H9 (cell line): ENCODE measurements around the gene MICAL2. TPM values are rescaled to one million over a fixed set of nuclear protein-coding genes. Genes with fewer than 3 reads are reported as not detected.

ENCODE experiments used
- DNase-seq: peaks from one replicate; pipeline ENCODE4 v3.0.0-alpha.2; 2017
- H2AFZ ChIP-seq: one replicate; pipeline ENCODE4 v1.6.1; 2013; ENCODE audit warnings: mild to moderate bottlenecking, low read length, control low read depth, moderate library complexity
- H2AK5ac ChIP-seq: 2 replicates; pipeline ENCODE4 v1.6.1; 2013; ENCODE audit warnings: low read length, control low read depth, mixed read lengths; ENCODE audit not compliant: insufficient read length
- H2BK120ac ChIP-seq: one replicate; pipeline ENCODE4 v1.6.1; 2013; ENCODE audit warnings: low read depth, mild to moderate bottlenecking, low read length, control low read depth, inconsistent platforms; ENCODE audit not compliant: poor library complexity, severe bottlenecking
- H2BK12ac ChIP-seq: 2 replicates; pipeline ENCODE4 v1.6.1; 2013; ENCODE audit warnings: low read length, control low read depth, mixed read lengths, low read depth; ENCODE audit not compliant: insufficient read length
- H2BK15ac ChIP-seq: 2 replicates; pipeline ENCODE4 v1.6.1; 2013; ENCODE audit warnings: low read depth, low read length, control low read depth
- H2BK20ac ChIP-seq: one replicate; pipeline ENCODE4 v1.6.1; 2013; ENCODE audit warnings: low read depth, mild to moderate bottlenecking, low read length, control low read depth, inconsistent platforms; ENCODE audit not compliant: poor library complexity, severe bottlenecking
- H2BK5ac ChIP-seq: 2 replicates; pipeline ENCODE4 v1.6.1; 2013; ENCODE audit warnings: low read length, control low read depth, mixed read lengths; ENCODE audit not compliant: insufficient read length
- H3K14ac ChIP-seq: 2 replicates; pipeline ENCODE4 v1.6.1; 2013; ENCODE audit warnings: low read length, control low read depth; ENCODE audit not compliant: insufficient read depth
- H3K18ac ChIP-seq: 2 replicates; pipeline ENCODE4 v1.6.1; 2013; ENCODE audit warnings: low read depth, mild to moderate bottlenecking, mixed read lengths, low read length, control low read depth; ENCODE audit not compliant: insufficient read length
- H3K23ac ChIP-seq: 2 replicates; pipeline ENCODE4 v1.6.1; 2013; ENCODE audit warnings: low read length, control low read depth, mixed read lengths, low read depth; ENCODE audit not compliant: insufficient read length
- H3K23me2 ChIP-seq: 2 replicates; pipeline ENCODE4 v1.6.1; 2013; ENCODE audit warnings: low read depth, mild to moderate bottlenecking, mixed read lengths, low read length, control low read depth; ENCODE audit not compliant: insufficient read length, poor library complexity, severe bottlenecking
- H3K27ac ChIP-seq: 2 replicates; pipeline ENCODE4 v1.5.1; 2013; ENCODE audit warnings: low read length, control low read depth, mixed read lengths, low read depth; ENCODE audit not compliant: insufficient read length
- H3K27me3 ChIP-seq: 2 replicates; pipeline ENCODE4 v1.6.1; 2013; ENCODE audit warnings: low read length, control low read depth, inconsistent platforms; ENCODE audit not compliant: insufficient read depth
- H3K4ac ChIP-seq: 2 replicates; pipeline ENCODE4 v1.6.1; 2013; ENCODE audit warnings: low read depth, mild to moderate bottlenecking, control low read depth, inconsistent platforms, low read length, moderate library complexity
- H3K4me1 ChIP-seq: 2 replicates; pipeline ENCODE4 v1.6.1; 2013; ENCODE audit warnings: low read length, control low read depth, inconsistent platforms; ENCODE audit not compliant: insufficient read depth
- H3K4me2 ChIP-seq: 2 replicates; pipeline ENCODE4 v1.6.1; 2013; ENCODE audit warnings: low read length, control low read depth, mixed read lengths; ENCODE audit not compliant: insufficient read length, insufficient read depth
- H3K56ac ChIP-seq: 2 replicates; pipeline ENCODE4 v1.6.1; 2013; ENCODE audit warnings: low read depth, mild to moderate bottlenecking, mixed read lengths, low read length, control low read depth; ENCODE audit not compliant: insufficient read length
- H3K79me1 ChIP-seq: 2 replicates; pipeline ENCODE4 v1.6.1; 2013; ENCODE audit warnings: low read depth, mild to moderate bottlenecking, moderate library complexity, low read length, control low read depth, inconsistent platforms; ENCODE audit not compliant: insufficient read depth, poor library complexity, severe bottlenecking
- H3K79me2 ChIP-seq: 2 replicates; pipeline ENCODE4 v1.6.1; 2013; ENCODE audit warnings: low read length, control low read depth, inconsistent platforms; ENCODE audit not compliant: insufficient read depth
- H3K9ac ChIP-seq: 2 replicates; pipeline ENCODE4 v1.6.1; 2013; ENCODE audit warnings: low read length, control low read depth, mixed read lengths; ENCODE audit not compliant: insufficient read length; ENCODE audit errors: extremely low read depth
- H3K9me3 ChIP-seq: one replicate; pipeline ENCODE4 v1.6.1; 2013; ENCODE audit warnings: low read depth, low read length, inconsistent platforms; ENCODE audit not compliant: control insufficient read depth
- H3T11ph ChIP-seq: one replicate; pipeline ENCODE4 v1.6.1; 2013; ENCODE audit warnings: mild to moderate bottlenecking, low read length, control low read depth, inconsistent platforms
- H4K20me1 ChIP-seq: one replicate; pipeline ENCODE4 v1.6.1; 2013; ENCODE audit not compliant: control insufficient read depth, insufficient read length, insufficient read depth
- H4K5ac ChIP-seq: 2 replicates; pipeline ENCODE4 v1.6.1; 2013; ENCODE audit warnings: low read depth, mild to moderate bottlenecking, mixed read lengths, low read length, control low read depth; ENCODE audit not compliant: insufficient read length
- H4K8ac ChIP-seq: replicated peaks from 2 replicates; pipeline ENCODE4 v1.6.1; 2013; ENCODE audit warnings: low read length, control low read depth, mixed read lengths, low read depth; ENCODE audit not compliant: insufficient read length
- H4K91ac ChIP-seq: 2 replicates; pipeline ENCODE4 v1.6.1; 2013; ENCODE audit warnings: low read depth, mild to moderate bottlenecking, moderate library complexity, mixed read lengths, low read length, control low read depth; ENCODE audit not compliant: insufficient read length
- H3K27ac Mint-ChIP-seq, 3 experiments: 2 replicates in 2 of 3; 3 replicates in 1 of 3; pipeline ENCODE4 v1.8.0; 2020 to 2021; ENCODE audit warnings: mixed read lengths in 3 of 3, mild to moderate bottlenecking in 1 of 3, moderate library complexity in 1 of 3
- H3K27me3 Mint-ChIP-seq: 2 replicates; pipeline ENCODE4 v1.8.0; 2021; ENCODE audit warnings: low read depth, mild to moderate bottlenecking, moderate library complexity, mixed read lengths
- H3K36me3 Mint-ChIP-seq, 3 experiments: 2 replicates in 2 of 3; 3 replicates in 1 of 3; pipeline ENCODE4 v1.8.0; 2020 to 2021; ENCODE audit warnings: low read depth in 3 of 3, mixed read lengths in 3 of 3; ENCODE audit not compliant: insufficient read depth in 1 of 3
- H3K4me1 Mint-ChIP-seq, 2 experiments: 2 replicates each; pipeline ENCODE4 v1.8.0; 2020; ENCODE audit warnings: mixed read lengths in 2 of 2
- H3K4me3 Mint-ChIP-seq, 2 experiments: 2 replicates in 1 of 2; 3 replicates in 1 of 2; pipeline ENCODE4 v1.8.0; 2020 to 2021; ENCODE audit warnings: mild to moderate bottlenecking in 2 of 2, mixed read lengths in 2 of 2, moderate library complexity in 1 of 2
- H3K9me3 Mint-ChIP-seq, 2 experiments: 2 replicates in 1 of 2; 3 replicates in 1 of 2; pipeline ENCODE4 v1.8.0; 2020; ENCODE audit warnings: mild to moderate bottlenecking in 2 of 2, mixed read lengths in 2 of 2, moderate library complexity in 1 of 2
- WGBS: extraction: QIAGEN DNeasy Blood & Tissue Kit; methylation state at CpG from one replicate; pipeline ENCODE4 v1.1.7; 2013; ENCODE audit warnings: missing lambda C conversion rate, low lambda C conversion rate, mixed read lengths; ENCODE audit not compliant: insufficient read length; ENCODE audit errors: extremely low coverage; 5-methylcytosine and 5-hydroxymethylcytosine counted together
- total RNA-seq: library from RNA; stranded (reverse); gene quantifications from 2 replicates; pipeline ENCODE4 v1.2.1, GENCODE V29; 2021
- TF ChIP-seq, protein P1 (sequence below): fragments of 200-600 bp; sonication (generic); conservative IDR thresholded peaks from 3 replicates; pipeline ENCODE4 v1.8.0; 2021; ENCODE audit warnings: antibody characterized with exemption, mild to moderate bottlenecking

Gene MICAL2
- total RNA-seq, 1 experiment from 2014 or later = 4.7 TPM

GRCh38 chr11:12157241-12157661 lies 46.9 kb downstream of the MICAL2 start:
- H4K91ac ChIP-seq = no peak overlapping the region
- no peaks in the 10 kb centered on the region; a peak in 1 of 5 replicates for H3K9me3 Mint-ChIP-seq
- WGBS = no CpG with 5 or more reads among the region's 1 CpG
- H3K4ac ChIP-seq = no peak overlapping the region
- no peaks in the 10 kb centered on the region for H3K4me1 Mint-ChIP-seq
- no peaks in the 10 kb centered on the region for H3K4me1 ChIP-seq
- H3K4me3 Mint-ChIP-seq = no peak overlapping the region
- H3T11ph ChIP-seq = no peak overlapping the region
- DNase-seq = no peak
- no peak overlapping the region for H3K9ac ChIP-seq
- no peak overlapping the region for H2AFZ ChIP-seq
- H3K27me3 ChIP-seq = no peaks in the 10 kb centered on the region
- no peak overlapping the region for H3K27ac Mint-ChIP-seq
- H2BK20ac ChIP-seq = no peak overlapping the region
- no peak overlapping the region for H4K8ac ChIP-seq
- H4K20me1 ChIP-seq = no peaks in the 10 kb centered on the region
- H4K5ac ChIP-seq = no peak overlapping the region
- no peaks in the 10 kb centered on the region for H3K79me2 ChIP-seq
- H3K36me3 Mint-ChIP-seq = no peaks in the 10 kb centered on the region; a peak in 1 of 7 replicates
- H2BK12ac ChIP-seq = no peak overlapping the region
- H3K79me1 ChIP-seq = no peaks in the 10 kb centered on the region
- no peak overlapping the region for H2BK15ac ChIP-seq
- H3K56ac ChIP-seq = no peak overlapping the region
- 0 out of 2 replicates have a peak overlapping the region, but pooled peaks have one; percentile 14 for H3K14ac ChIP-seq
- no peaks in the 10 kb centered on the region for H3K9me3 ChIP-seq
- H3K18ac ChIP-seq = no peak overlapping the region
- H2BK120ac ChIP-seq = no peak overlapping the region
- H3K23ac ChIP-seq = no peak overlapping the region
- H3K27me3 Mint-ChIP-seq = peaks cover 1% of the 10 kb centered on the region; the same call in 1 of the 2 replicates
- H2BK5ac ChIP-seq = no peak overlapping the region
- H3K27ac ChIP-seq = no peak overlapping the region
- no peak overlapping the region for H2AK5ac ChIP-seq
- no peak overlapping the region for H3K4me2 ChIP-seq
- TF ChIP-seq, protein P1, sequence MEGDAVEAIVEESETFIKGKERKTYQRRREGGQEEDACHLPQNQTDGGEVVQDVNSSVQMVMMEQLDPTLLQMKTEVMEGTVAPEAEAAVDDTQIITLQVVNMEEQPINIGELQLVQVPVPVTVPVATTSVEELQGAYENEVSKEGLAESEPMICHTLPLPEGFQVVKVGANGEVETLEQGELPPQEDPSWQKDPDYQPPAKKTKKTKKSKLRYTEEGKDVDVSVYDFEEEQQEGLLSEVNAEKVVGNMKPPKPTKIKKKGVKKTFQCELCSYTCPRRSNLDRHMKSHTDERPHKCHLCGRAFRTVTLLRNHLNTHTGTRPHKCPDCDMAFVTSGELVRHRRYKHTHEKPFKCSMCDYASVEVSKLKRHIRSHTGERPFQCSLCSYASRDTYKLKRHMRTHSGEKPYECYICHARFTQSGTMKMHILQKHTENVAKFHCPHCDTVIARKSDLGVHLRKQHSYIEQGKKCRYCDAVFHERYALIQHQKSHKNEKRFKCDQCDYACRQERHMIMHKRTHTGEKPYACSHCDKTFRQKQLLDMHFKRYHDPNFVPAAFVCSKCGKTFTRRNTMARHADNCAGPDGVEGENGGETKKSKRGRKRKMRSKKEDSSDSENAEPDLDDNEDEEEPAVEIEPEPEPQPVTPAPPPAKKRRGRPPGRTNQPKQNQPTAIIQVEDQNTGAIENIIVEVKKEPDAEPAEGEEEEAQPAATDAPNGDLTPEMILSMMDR = no peak
- H3K23me2 ChIP-seq = no peaks in the 10 kb centered on the region
